Pancreas (tissue), 10 donors: ENCODE measurements around the gene MBOAT2. TPM values are rescaled to one million over a fixed set of nuclear protein-coding genes. Genes with fewer than 3 reads are reported as not detected.
"Not testable (repeated sequence)": the region's sequence is repeated elsewhere in the genome, so short reads cannot be mapped to it uniquely, and the experiment has no call there.

Source experiments
- ATAC-seq, 4 donors: fragments of 200-7000 bp; cut with Tn5 transposase; one replicate each; pipeline versions ENCODE4 v1.8.0 to v1.9.1; 2020; ENCODE audit warnings: mild to moderate bottlenecking in 4 of 4, moderate library complexity in 4 of 4
- DNase-seq, 6 donors: peaks; one replicate each; pipeline ENCODE4 v3.0.0-alpha.2; 2020
- FAIRE-seq: peaks from 2 replicates; lab custom pipeline; 2012; peaks lifted over from hg19 to GRCh38; lab: Jason Lieb, UNC
- H3K27ac ChIP-seq, 4 donors: fragments of 200-600 bp; sonication (generic); 1 replicate in 3 of 4; 2 replicates in 1 of 4; pipeline versions ENCODE4 v1.5.0 to v1.8.0; 2020
- H3K27me3 ChIP-seq, 4 donors: fragments of 200-600 bp; one replicate each; pipeline ENCODE4 v1.8.0; 2021
- H3K36me3 ChIP-seq, 3 donors: fragments of 200-600 bp; sonication (generic) in 1 of 3; one replicate each; pipeline versions ENCODE4 v1.5.0 to v1.8.0; 2020 to 2021
- H3K4me1 ChIP-seq, 3 donors: fragments of 200-600 bp; one replicate each; pipeline ENCODE4 v1.8.0; 2021
- H3K4me3 ChIP-seq, 4 donors: fragments of 200-600 bp; sonication (generic) in 2 of 4; one replicate each; pipeline versions ENCODE4 v1.5.0 to v1.8.0; 2020 to 2021
- H3K9me3 ChIP-seq, 4 donors: fragments of 200-600 bp; one replicate each; pipeline ENCODE4 v1.8.0; 2021
- CTCF ChIP-seq, 4 donors: fragments of 200-600 bp; sonication (generic) in 3 of 4; IDR thresholded peaks; one replicate each; pipeline versions ENCODE4 v1.5.0 to v1.8.0; 2021; ENCODE audit warnings: antibody characterized with exemption in 4 of 4
- WGBS, 2 donors: extraction: QIAGEN DNeasy Blood & Tissue Kit; methylation state at CpG; one replicate each; pipeline ENCODE4 v1.1.7; 2013; 5-methylcytosine and 5-hydroxymethylcytosine counted together
- intact Hi-C, 3 donors: fragments of 100-400 bp; cut with DNase I; formaldehyde crosslinking; loops; one replicate each; pipeline versions ENCODE4 v1.11.1 to v1.14.2; 2022
- polyA plus RNA-seq, 2 donors: library from polyadenylated mRNA; stranded (reverse); fragments of 200-250 nt; gene quantifications; one replicate each; pipeline ENCODE4 v1.2.3, GENCODE V29; 2013
- total RNA-seq, 6 donors: library from RNA; stranded (reverse); fragmentation: NEBNext Ultra II Directional in 4 of 6; extraction: Animal tissue kit (Norgen Biotek cat#: 25700) in 4 of 6; gene quantifications; one replicate each; pipeline versions ENCODE4 v1.2.1 to v1.2.4, GENCODE V29; 2021 to 2023
- donor health status: healthy with polysubstance abuse.
- donor health status: DM: no; HTN: no; CAD: no; lungs with moderate emphysema.
- donor health status: DM: no; HTN: no; CAD: no.
- donor health status: control.
- donor health status: control.
- donor health status: Bipolar disorder and iron deficiency.
- donor health status: DM: yes; HTN: yes; CAD: no.
- donor health status: DM: no; HTN: no; CAD: no.
- donor health status: DM: no; HTN: no; CAD: no.
- donor health status: DM: yes; HTN: yes; CAD: no.

Gene MBOAT2
- total RNA-seq, result 1 to 10 TPM; 1.2 to 5.5 (median 2.5) TPM
- polyA plus RNA-seq, result 1 to 10 TPM; 1.3 to 5.7 TPM

DNA sequence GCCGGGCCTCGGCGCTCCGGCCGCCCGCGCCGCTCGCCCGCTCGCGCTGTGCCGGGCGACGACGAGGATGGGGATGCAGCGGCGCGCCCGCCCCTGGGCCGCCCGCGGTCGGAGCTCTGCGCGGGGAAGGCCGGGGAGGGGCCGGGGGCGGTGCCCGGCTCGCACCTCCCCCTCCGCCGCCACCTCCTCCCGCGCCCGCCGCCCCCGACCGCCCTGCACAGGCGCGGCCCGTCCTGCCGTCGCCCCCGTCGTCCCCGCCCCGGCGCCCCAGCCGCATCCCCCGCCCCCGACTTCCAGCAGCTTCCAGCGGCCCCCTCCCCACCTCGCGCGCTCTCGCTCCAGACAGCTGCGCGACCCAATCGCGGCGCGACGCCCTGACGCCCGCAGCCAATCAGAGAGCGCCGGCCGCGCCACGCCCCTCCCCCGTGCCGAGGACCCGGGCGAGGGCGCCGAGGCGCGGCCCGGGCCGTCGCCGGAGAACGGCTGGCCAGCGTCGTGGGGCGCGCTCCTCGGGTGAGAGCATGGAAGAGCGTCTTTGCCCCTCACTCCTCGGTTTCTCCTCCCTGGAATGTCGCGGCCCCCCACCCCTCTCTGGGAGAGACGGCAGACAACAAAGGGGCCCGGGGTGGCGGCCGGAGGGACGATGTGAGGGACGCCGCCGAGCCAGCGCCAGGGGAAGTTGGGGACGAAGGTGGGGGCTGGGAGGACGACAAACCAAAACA, at the start of gene MBOAT2:
Gene MBOAT2 (minus strand): TSS at position 69 of the 722 bp plus-strand sequence. CDS start 70 bp downstream, outside the sequence.
- WGBS, 2 donors, result 1% methylated on average over 61 to 103 of the region's 104 CpGs
- intact Hi-C loops, result no loop called here
- H3K4me1 ChIP-seq, result peaks cover 0 to 6% (median 5%) of the 10 kb centered on the region in 3 donors
- TF ChIP-seq CTCF (IDR thresholded peaks at IDR 0.05), result no peak
- no peaks in the 10 kb centered on the region for H3K36me3 ChIP-seq
- DNase-seq (peak; percentile 76 to 92 (median 82)), ATAC-seq (peak; percentile 96 to 97 (median 97)), FAIRE-seq (no peak)
- H3K27me3 ChIP-seq, result no peaks in the 10 kb centered on the region
- H3K4me3 ChIP-seq, result peak within 1 kb of the TSS; percentile 53 to 67 (median 61)
- H3K9me3 ChIP-seq, result no peaks in the 10 kb centered on the region
- peak within 1 kb of the TSS in 2 of 4 donors; percentile 33 to 40 for H3K27ac ChIP-seq

GRCh38 chr2:9052821-9053533, 49.5 kb upstream of the MBOAT2 start:
- no peaks in the 10 kb centered on the region for H3K9me3 ChIP-seq
- FAIRE-seq, result no peak
- no peak for DNase-seq
- no peaks in the 10 kb centered on the region for H3K27me3 ChIP-seq
- intact Hi-C loops, result no loop called here
- no peak overlapping the region for H3K27ac ChIP-seq
- ATAC-seq, result no peak
- H3K36me3 ChIP-seq, result no peaks in the 10 kb centered on the region
- H3K4me3 ChIP-seq, result no peak overlapping the region
- TF ChIP-seq CTCF (IDR thresholded peaks at IDR 0.05), result no peak
- 80 to 81% methylated on average over 6 of the region's 6 CpGs for WGBS, 2 donors
- H3K4me1 ChIP-seq, result no peaks in the 10 kb centered on the region

DNA sequence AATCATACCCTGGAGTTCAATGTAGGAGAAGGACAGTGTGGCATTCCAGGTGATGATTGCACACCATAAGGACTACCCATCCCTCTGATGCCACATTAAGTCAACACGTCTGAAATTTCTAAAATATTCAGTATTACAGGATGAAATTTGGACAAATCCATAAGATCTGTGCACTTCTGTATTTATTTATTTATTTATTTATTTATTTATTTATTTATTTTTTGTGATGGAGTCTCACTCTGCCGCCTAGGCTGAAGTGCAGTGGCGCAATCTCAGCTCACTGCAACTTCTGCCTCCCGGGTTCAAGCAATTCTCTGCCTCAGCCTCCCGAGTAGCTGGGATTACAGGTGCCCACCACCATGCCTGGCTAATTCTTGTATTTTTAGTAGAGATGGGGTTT, 48.0 kb upstream of the MBOAT2 start:
- H3K4me1 ChIP-seq, intact Hi-C loops, DNase-seq, H3K9me3 ChIP-seq, ATAC-seq, H3K36me3 ChIP-seq, H3K27ac ChIP-seq, H3K4me3 ChIP-seq, H3K27me3 ChIP-seq, FAIRE-seq: not testable (repeated sequence)
- WGBS, 2 donors, result 78 to 86% methylated on average over 5 of the region's 5 CpGs

GRCh38 chr2:9050122-9050809, 46.8 kb upstream of the MBOAT2 start:
- H3K36me3 ChIP-seq, result no peaks in the 10 kb centered on the region

More at GRCh38 chr2:9050122-9050809, 46.8 kb upstream of the MBOAT2 start:
- no peaks in the 10 kb centered on the region for H3K27me3 ChIP-seq
- no peak for TF ChIP-seq CTCF (IDR thresholded peaks at IDR 0.05)
- no peak overlapping the region for H3K27ac ChIP-seq
- FAIRE-seq (no peak), DNase-seq (no peak), ATAC-seq (no peak)
- 59 to 62% methylated on average over 10 of the region's 10 CpGs for WGBS, 2 donors
- no peaks in the 10 kb centered on the region for H3K4me1 ChIP-seq
- no peak overlapping the region for H3K4me3 ChIP-seq
- intact Hi-C loops, result no loop called here
- no peaks in the 10 kb centered on the region for H3K9me3 ChIP-seq
